Coronary artery (tissue), 2 donors: ENCODE data around the gene GIMAP4.

ENCODE experiments used
- DNase-seq: peaks from one replicate; pipeline ENCODE4 v3.0.0-alpha.2; 2017; ENCODE audit warnings: low spot score
- H3K27ac ChIP-seq, 2 donors: fragments of 200-600 bp; sonication (generic); one replicate each; pipeline ENCODE4 v1.5.1; 2016 to 2019
- H3K4me3 ChIP-seq: fragments of 200-600 bp; sonication (generic); 2 replicates; pipeline ENCODE4 v1.5.1; 2016; ENCODE audit warnings: mild to moderate bottlenecking, moderate library complexity
- TF ChIP-seq, protein P1 (sequence below): fragments of 200-600 bp; sonication (generic); IDR thresholded peaks from one replicate; pipeline ENCODE4 v1.5.1; 2019; ENCODE audit warnings: antibody characterized with exemption

GIMAP4 gene

DNA sequence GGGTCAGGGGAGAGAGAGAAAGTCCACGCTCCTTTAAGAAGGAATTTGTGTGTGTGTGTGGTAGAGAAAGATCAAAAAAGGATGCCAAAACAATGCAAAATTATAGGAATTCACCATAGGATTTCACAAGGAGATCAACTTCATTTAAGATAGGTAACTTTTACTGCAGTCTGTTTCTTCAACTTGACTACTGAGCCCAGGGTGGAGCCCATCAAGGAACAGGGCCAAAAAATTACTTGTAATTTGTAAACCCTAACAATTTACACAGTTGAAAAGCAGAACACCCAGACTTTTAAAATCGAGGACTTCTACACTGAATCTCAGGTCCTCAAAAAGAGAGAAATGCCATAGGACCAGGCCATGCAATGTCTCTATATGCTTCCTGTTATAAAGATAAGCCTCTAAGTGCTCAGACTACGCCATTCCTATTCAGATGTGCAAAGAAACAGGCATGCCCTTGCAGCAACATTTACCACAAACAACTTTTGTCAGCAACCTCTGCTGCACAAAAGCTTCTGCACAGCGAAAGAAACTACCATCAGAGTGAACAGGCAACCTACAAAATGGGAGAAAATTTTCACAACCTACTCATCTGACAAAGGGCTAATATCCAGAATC, 10.6 kb upstream of the GIMAP4 start:
- Histone ChIP-seq H3K4me3 (no peak overlapping the region), H3K27ac (no peak overlapping the region)
- TF ChIP-seq, protein P1, sequence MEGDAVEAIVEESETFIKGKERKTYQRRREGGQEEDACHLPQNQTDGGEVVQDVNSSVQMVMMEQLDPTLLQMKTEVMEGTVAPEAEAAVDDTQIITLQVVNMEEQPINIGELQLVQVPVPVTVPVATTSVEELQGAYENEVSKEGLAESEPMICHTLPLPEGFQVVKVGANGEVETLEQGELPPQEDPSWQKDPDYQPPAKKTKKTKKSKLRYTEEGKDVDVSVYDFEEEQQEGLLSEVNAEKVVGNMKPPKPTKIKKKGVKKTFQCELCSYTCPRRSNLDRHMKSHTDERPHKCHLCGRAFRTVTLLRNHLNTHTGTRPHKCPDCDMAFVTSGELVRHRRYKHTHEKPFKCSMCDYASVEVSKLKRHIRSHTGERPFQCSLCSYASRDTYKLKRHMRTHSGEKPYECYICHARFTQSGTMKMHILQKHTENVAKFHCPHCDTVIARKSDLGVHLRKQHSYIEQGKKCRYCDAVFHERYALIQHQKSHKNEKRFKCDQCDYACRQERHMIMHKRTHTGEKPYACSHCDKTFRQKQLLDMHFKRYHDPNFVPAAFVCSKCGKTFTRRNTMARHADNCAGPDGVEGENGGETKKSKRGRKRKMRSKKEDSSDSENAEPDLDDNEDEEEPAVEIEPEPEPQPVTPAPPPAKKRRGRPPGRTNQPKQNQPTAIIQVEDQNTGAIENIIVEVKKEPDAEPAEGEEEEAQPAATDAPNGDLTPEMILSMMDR = no peak
- DNase-seq = no peak

DNA sequence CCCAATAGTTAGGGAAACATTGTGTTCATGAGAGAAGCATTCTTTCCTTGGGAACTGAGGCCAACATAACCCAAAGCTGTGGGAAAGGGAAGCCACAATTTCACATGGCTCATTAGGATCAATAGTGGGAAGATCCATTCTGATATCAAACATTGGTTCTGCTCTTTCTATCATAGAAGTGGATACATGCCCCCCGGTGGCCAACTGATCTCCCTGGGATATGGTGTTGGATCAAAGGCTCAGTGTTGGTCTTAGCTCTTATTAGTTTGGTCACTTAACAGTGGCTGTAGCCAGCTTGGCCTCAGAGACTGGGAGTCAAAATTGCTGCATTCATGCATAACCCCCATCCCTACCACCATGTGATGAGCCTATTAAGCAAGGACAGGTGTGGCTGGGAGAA, 6.7 kb upstream of the GIMAP4 start:
- TF ChIP-seq, protein P1 = no peak
- H3K27ac ChIP-seq = no peak overlapping the region
- no peak for DNase-seq

DNA sequence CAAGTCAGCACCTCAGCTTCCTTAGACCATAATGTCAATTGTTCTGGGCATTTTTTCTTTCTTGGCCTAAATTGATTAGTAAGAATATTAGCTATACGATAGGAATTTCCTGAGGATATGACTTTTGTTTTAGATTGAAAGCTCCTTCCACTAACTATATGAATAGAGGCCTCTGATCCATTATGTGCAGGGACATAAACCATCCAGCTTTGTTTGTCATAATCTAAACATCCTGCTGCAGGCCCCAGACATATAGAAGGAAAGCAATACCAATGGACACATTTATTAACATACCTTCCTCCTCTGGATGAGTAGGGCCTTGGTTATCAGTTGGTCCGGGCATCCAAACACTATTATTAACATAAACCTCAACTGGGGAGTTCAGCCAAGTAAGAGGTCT, 4.3 kb upstream of the GIMAP4 start:
- DNase-seq = no peak
- Histone ChIP-seq H3K4me3 (no peak overlapping the region), H3K27ac (no peak overlapping the region)
- TF ChIP-seq, protein P1 = no peak

More for the DNA sequence above, 6.7 kb upstream of the GIMAP4 start:
- no peak overlapping the region for H3K4me3 ChIP-seq

DNA sequence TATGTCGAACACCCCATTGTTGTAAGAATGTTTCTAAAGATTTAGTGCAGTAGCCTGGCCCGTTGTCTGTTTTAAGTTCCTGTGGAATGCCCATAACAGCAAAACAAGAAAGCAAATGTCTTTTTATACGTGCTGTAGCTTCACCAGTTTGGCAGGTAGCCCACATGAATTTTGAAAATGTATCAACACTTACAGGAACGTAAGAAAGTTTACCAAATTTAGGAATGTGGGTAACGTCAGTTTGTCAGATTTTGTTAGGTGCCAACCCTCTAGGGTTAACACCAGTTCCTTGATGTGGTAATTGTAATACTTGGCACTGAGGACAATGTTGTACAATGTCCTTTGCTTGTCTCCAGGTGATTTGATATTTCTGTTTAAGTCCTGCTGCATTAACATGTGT, 3.2 kb upstream of the GIMAP4 start:
- no peak overlapping the region for H3K27ac ChIP-seq

DNA sequence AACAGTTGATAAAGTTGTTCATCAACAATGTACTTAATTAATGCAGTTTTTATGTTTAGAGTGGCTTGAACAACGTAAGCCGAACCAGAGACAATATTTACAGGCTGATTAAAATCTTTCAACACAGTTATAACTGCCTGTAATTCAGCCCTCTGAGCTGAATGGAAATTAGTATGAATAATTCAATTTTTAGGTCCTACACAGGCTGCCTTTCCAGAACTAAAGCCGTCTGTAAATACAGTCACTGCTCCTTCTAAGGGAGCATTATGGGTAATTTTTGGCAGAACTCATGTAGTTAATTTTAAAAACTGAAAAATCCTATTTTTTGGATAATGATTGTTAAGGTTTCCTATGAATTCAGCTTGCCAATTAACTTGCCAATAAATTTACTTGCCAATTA, 2.6 kb upstream of the GIMAP4 start:
- DNase-seq = no peak
- H3K27ac ChIP-seq = no peak overlapping the region
- H3K4me3 ChIP-seq = no peak overlapping the region
- TF ChIP-seq, protein P1 = no peak

More for the DNA sequence above, 3.2 kb upstream of the GIMAP4 start:
- TF ChIP-seq, protein P1 = no peak
- no peak overlapping the region for H3K4me3 ChIP-seq
- DNase-seq = no peak

DNA sequence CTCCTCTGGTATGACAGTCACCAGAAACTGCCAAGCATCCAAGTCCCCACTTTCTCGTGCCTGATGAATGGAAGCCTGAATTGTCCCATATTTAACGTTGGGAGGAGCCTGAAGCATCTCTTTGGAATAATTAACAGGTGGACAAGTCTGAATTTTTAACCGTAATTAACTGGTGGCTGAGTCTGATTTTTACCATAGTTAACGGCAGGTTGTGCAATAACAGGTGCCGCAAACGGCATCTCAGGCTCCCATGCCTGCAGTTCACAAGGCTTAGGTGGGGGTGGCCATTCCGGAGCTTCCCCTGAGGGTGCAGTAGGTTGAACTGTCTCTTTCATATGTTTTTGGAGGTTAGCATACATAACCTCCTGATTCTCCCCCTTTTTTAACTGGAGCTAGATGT, 2.0 kb upstream of the GIMAP4 start:
- TF ChIP-seq, protein P1 = no peak
- no peak for DNase-seq
- Histone ChIP-seq H3K4me3 (no peak overlapping the region), H3K27ac (no peak overlapping the region)

DNA sequence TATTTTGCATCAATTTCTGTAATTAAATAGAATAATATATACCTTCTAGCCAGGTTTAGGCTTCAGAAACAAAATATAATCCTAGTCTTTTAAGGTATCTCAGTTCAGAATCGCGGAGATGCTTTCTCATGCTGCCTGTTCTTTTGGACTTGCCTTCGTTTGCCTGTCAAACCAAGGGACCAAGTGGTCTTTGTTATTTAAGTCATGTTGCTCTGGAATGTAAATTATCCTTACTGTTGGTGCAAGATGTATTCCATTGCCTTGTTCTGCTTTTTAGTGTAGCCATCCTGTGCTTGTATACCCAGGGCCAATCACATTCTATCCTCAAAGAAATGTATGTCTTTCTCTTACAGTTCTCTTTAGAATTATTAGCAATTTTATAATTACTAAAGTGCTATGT, 1.1 kb upstream of the GIMAP4 start:
- no peak for DNase-seq
- TF ChIP-seq, protein P1 = no peak
- no peak overlapping the region for H3K27ac ChIP-seq
- H3K4me3 ChIP-seq = no peak overlapping the region
